Measurements from ENCODE around the gene RGS5.
"Not testable (repeated sequence)": the region's sequence is repeated elsewhere in the genome, so short reads cannot be mapped to it uniquely, and the experiment has no call there.

The RGS5 gene

GRCh38 chr1:163202833-163203451, at the start of gene RGS5:
Gene RGS5 (minus strand): TSS chr1:163202916. CDS start chr1:163202835, 81 bp downstream.
- CTCF ChIA-PET = interaction anchor here (1.4 kb wide), 1 partner anchor 28 kb away, joined by 4 read pairs; no protein-coding TSS in a partner anchor
- H3K36me3 Mint-ChIP-seq = no peaks in the 10 kb centered on the region
- H3K27me3 Mint-ChIP-seq = no peaks in the 10 kb centered on the region
- H3K4me3 Mint-ChIP-seq = no peak within 1 kb of the TSS
- no peaks in the 10 kb centered on the region for H3K4me1 Mint-ChIP-seq
- no peak for DNase-seq
- no peak within 1 kb of the TSS for H3K27ac Mint-ChIP-seq
- no peaks in the 10 kb centered on the region for H3K9me3 Mint-ChIP-seq

- H3K27ac Mint-ChIP-seq = no peak overlapping the region
- H3K9me3 Mint-ChIP-seq = peaks cover 2% of the 10 kb centered on the region
- H3K27me3 Mint-ChIP-seq = no peaks in the 10 kb centered on the region
- CTCF ChIA-PET = no interaction called here
- H3K4me3 Mint-ChIP-seq = no peak overlapping the region
- no peak for DNase-seq
- no peaks in the 10 kb centered on the region for H3K36me3 Mint-ChIP-seq
- H3K4me1 Mint-ChIP-seq = no peaks in the 10 kb centered on the region
Measured at GRCh38 chr1:163250382-163250974, 47.8 kb upstream of the RGS5 start.

- no peak for DNase-seq
- H3K27me3 Mint-ChIP-seq = no peaks in the 10 kb centered on the region
- CTCF ChIA-PET = no interaction called here
- no peak overlapping the region for H3K4me3 Mint-ChIP-seq
- no peaks in the 10 kb centered on the region for H3K4me1 Mint-ChIP-seq
- H3K9me3 Mint-ChIP-seq = no peaks in the 10 kb centered on the region
- no peak overlapping the region for H3K27ac Mint-ChIP-seq
- no peaks in the 10 kb centered on the region for H3K36me3 Mint-ChIP-seq
Measured at GRCh38 chr1:163248064-163248463, 45.3 kb upstream of the RGS5 start.

- H3K4me1 Mint-ChIP-seq, H3K4me3 Mint-ChIP-seq, H3K36me3 Mint-ChIP-seq, H3K27ac Mint-ChIP-seq, DNase-seq, H3K9me3 Mint-ChIP-seq, H3K27me3 Mint-ChIP-seq, CTCF ChIA-PET: not testable (repeated sequence)
Measured at GRCh38 chr1:163244648-163245047, 41.9 kb upstream of the RGS5 start.

GRCh38 chr1:163241746-163242145, 39.0 kb upstream of the RGS5 start:
- no peak for DNase-seq
- Mint-ChIP-seq H3K36me3 (no peaks in the 10 kb centered on the region), H3K27ac (no peak overlapping the region), H3K27me3 (no peaks in the 10 kb centered on the region), H3K4me3 (no peak overlapping the region), H3K4me1 (no peaks in the 10 kb centered on the region), H3K9me3 (no peaks in the 10 kb centered on the region)
- CTCF ChIA-PET = no interaction called here

- DNase-seq = no peak
- Mint-ChIP-seq H3K4me1 (no peaks in the 10 kb centered on the region), H3K36me3 (no peaks in the 10 kb centered on the region), H3K27me3 (no peaks in the 10 kb centered on the region), H3K27ac (no peak overlapping the region), H3K4me3 (no peak overlapping the region), H3K9me3 (no peaks in the 10 kb centered on the region)
- CTCF ChIA-PET = no interaction called here
Measured at GRCh38 chr1:163240705-163241104, 38.0 kb upstream of the RGS5 start.

- H3K4me3 Mint-ChIP-seq, H3K4me1 Mint-ChIP-seq, CTCF ChIA-PET, H3K9me3 Mint-ChIP-seq, H3K36me3 Mint-ChIP-seq, H3K27me3 Mint-ChIP-seq, H3K27ac Mint-ChIP-seq, DNase-seq: not testable (repeated sequence)
Measured at GRCh38 chr1:163233643-163234042, 30.9 kb upstream of the RGS5 start.

GRCh38 chr1:163231385-163231784, 28.7 kb upstream of the RGS5 start:
- CTCF ChIA-PET = no interaction called here
- no peak overlapping the region for H3K27ac Mint-ChIP-seq
- no peak overlapping the region for H3K4me3 Mint-ChIP-seq
- H3K36me3 Mint-ChIP-seq = no peaks in the 10 kb centered on the region
- no peaks in the 10 kb centered on the region for H3K27me3 Mint-ChIP-seq
- no peaks in the 10 kb centered on the region for H3K4me1 Mint-ChIP-seq
- DNase-seq = no peak
- H3K9me3 Mint-ChIP-seq = peaks cover 6% of the 10 kb centered on the region

GRCh38 chr1:163230827-163231226, 28.1 kb upstream of the RGS5 start:
- Mint-ChIP-seq H3K9me3 (peaks cover 6% of the 10 kb centered on the region), H3K4me1 (no peaks in the 10 kb centered on the region), H3K27me3 (no peaks in the 10 kb centered on the region), H3K4me3 (no peak overlapping the region), H3K27ac (no peak overlapping the region), H3K36me3 (no peaks in the 10 kb centered on the region)
- CTCF ChIA-PET = no interaction called here
- DNase-seq = no peak

- H3K4me3 Mint-ChIP-seq, H3K4me1 Mint-ChIP-seq, H3K9me3 Mint-ChIP-seq, H3K36me3 Mint-ChIP-seq, DNase-seq, CTCF ChIA-PET, H3K27ac Mint-ChIP-seq, H3K27me3 Mint-ChIP-seq: not testable (repeated sequence)
Measured at GRCh38 chr1:163228271-163228670, 25.6 kb upstream of the RGS5 start.

- no peak overlapping the region for H3K4me3 Mint-ChIP-seq
- H3K9me3 Mint-ChIP-seq = peaks cover 6% of the 10 kb centered on the region
Measured at GRCh38 chr1:163227126-163227525, 24.4 kb upstream of the RGS5 start.

GRCh38 chr1:163213626-163214025, 10.9 kb upstream of the RGS5 start:
- Mint-ChIP-seq H3K4me1 (no peaks in the 10 kb centered on the region), H3K4me3 (no peak overlapping the region), H3K9me3 (no peaks in the 10 kb centered on the region), H3K27me3 (peaks cover 7% of the 10 kb centered on the region), H3K36me3 (no peaks in the 10 kb centered on the region), H3K27ac (no peak overlapping the region)
- DNase-seq = no peak
- CTCF ChIA-PET = no interaction called here

More at GRCh38 chr1:163227126-163227525, 24.4 kb upstream of the RGS5 start:
- Mint-ChIP-seq H3K36me3 (no peaks in the 10 kb centered on the region), H3K27ac (no peak overlapping the region), H3K4me1 (no peaks in the 10 kb centered on the region), H3K27me3 (no peaks in the 10 kb centered on the region)
- DNase-seq = no peak
- CTCF ChIA-PET = no interaction called here

- no peak overlapping the region for H3K4me3 Mint-ChIP-seq
- no peak overlapping the region for H3K27ac Mint-ChIP-seq
- H3K9me3 Mint-ChIP-seq = no peaks in the 10 kb centered on the region
- CTCF ChIA-PET = no interaction called here
- no peaks in the 10 kb centered on the region for H3K4me1 Mint-ChIP-seq
- DNase-seq = no peak
- peaks cover 7% of the 10 kb centered on the region for H3K27me3 Mint-ChIP-seq
- no peaks in the 10 kb centered on the region for H3K36me3 Mint-ChIP-seq
Measured at GRCh38 chr1:163211667-163212066, 9.0 kb upstream of the RGS5 start.

- H3K36me3 Mint-ChIP-seq = no peaks in the 10 kb centered on the region
- peaks cover 3% of the 10 kb centered on the region for H3K27me3 Mint-ChIP-seq
- no peak overlapping the region for H3K27ac Mint-ChIP-seq
- H3K4me3 Mint-ChIP-seq = no peak overlapping the region
- CTCF ChIA-PET = no interaction called here
- DNase-seq = no peak
- no peaks in the 10 kb centered on the region for H3K9me3 Mint-ChIP-seq
- H3K4me1 Mint-ChIP-seq = no peaks in the 10 kb centered on the region
Measured at GRCh38 chr1:163205513-163205912, 2.8 kb upstream of the RGS5 start.

GRCh38 chr1:163203561-163203960, 845 bp upstream of the RGS5 start:
- Mint-ChIP-seq H3K27me3 (no peaks in the 10 kb centered on the region), H3K36me3 (no peaks in the 10 kb centered on the region), H3K4me1 (no peaks in the 10 kb centered on the region), H3K9me3 (no peaks in the 10 kb centered on the region), H3K4me3 (no peak overlapping the region), H3K27ac (no peak overlapping the region)
- no peak for DNase-seq
- CTCF ChIA-PET = interaction anchor here (1.4 kb wide), 1 partner anchor 29 kb away, joined by 4 read pairs; no protein-coding TSS in a partner anchor

Data from activated naive CD4-positive, alpha-beta T cell treated with anti-CD3 and anti-CD28 coated beads, Interleukin-2, amount 10 ng/mL, durations not matched to agents 7 days and 5 days (primary cell).